ENCODE measurements around the gene TMEM259.

Gene TMEM259

GRCh38 chr19:1020868-1021425 is at the start of gene TMEM259:
TMEM259 (minus strand) TSS chr19:1021123; CDS start chr19:1020996, 127 bp downstream.
- peak; percentile 87 for DNase-seq (ENCODE audit: low read depth)
- no peak for TF ChIP-seq CTCF (conservative IDR thresholded peaks at IDR 0.05; ENCODE audit: low read depth, low read length)
- peak within 1 kb of the TSS; percentile 88 for H3K4me3 ChIP-seq (ENCODE audit: low read length)

GRCh38 chr19:1070576-1070930 is 49.6 kb upstream of the TMEM259 start:
- no peak overlapping the region for H3K4me3 ChIP-seq (ENCODE audit: low read length)
- TF ChIP-seq CTCF (conservative IDR thresholded peaks at IDR 0.05; ENCODE audit: low read depth, low read length), result peak; percentile 28
- DNase-seq (ENCODE audit: low read depth), result no peak

- DNase-seq (ENCODE audit: low read depth), result no peak
- H3K4me3 ChIP-seq (ENCODE audit: low read length), result no peak overlapping the region
- TF ChIP-seq CTCF (conservative IDR thresholded peaks at IDR 0.05; ENCODE audit: low read depth, low read length), result no peak
These were observed 48.3 kb upstream of the TMEM259 start for GRCh38 chr19:1069009-1069779.

GRCh38 chr19:1068009-1069001 is 47.4 kb upstream of the TMEM259 start:
- no peak for TF ChIP-seq CTCF (conservative IDR thresholded peaks at IDR 0.05; ENCODE audit: low read depth, low read length)
- DNase-seq (ENCODE audit: low read depth), result no peak
- H3K4me3 ChIP-seq (ENCODE audit: low read length), result no peak overlapping the region

GRCh38 chr19:1067341-1067957 is 46.5 kb upstream of the TMEM259 start:
- peak overlapping the region; percentile 19 for H3K4me3 ChIP-seq (ENCODE audit: low read length)
- TF ChIP-seq CTCF (conservative IDR thresholded peaks at IDR 0.05; ENCODE audit: low read depth, low read length), result no peak
- no peak for DNase-seq (ENCODE audit: low read depth)

- H3K4me3 ChIP-seq (ENCODE audit: low read length), result peak within 1 kb of the TSS; percentile 19
- no peak for DNase-seq (ENCODE audit: low read depth)
- no peak for TF ChIP-seq CTCF (conservative IDR thresholded peaks at IDR 0.05; ENCODE audit: low read depth, low read length)
These were observed 45.9 kb upstream of the TMEM259 start, which contains the start of gene ARHGAP45 for GRCh38 chr19:1066748-1067340. ARHGAP45 (plus strand) TSS chr19:1067167; CDS start chr19:1067406, 239 bp downstream.
